DOHH2 (cell line): ENCODE measurements around the gene OGFOD2.

ENCODE experiments used
- H3F3A ChIP-seq: fragments of 200-600 bp; sonication (generic), shearing (Covaris generic); 2 replicates; pipeline ENCODE4 v1.6.0; 2016; ENCODE audit warnings: antibody characterized with exemption, mild to moderate bottlenecking; ENCODE audit not compliant: control insufficient read depth, insufficient read depth
- H3K27ac ChIP-seq: fragments of 200-600 bp; sonication (generic); 2 replicates; pipeline ENCODE4 v1.5.1; 2014; ENCODE audit warnings: low read depth, mild to moderate bottlenecking, low read length, moderate library complexity
- H3K27me3 ChIP-seq: fragments of 200-600 bp; sonication (generic); 2 replicates; pipeline ENCODE4 v1.6.1; 2014; ENCODE audit warnings: mild to moderate bottlenecking, low read length, mixed read lengths; ENCODE audit not compliant: control insufficient read depth
- H3K36me3 ChIP-seq: fragments of 200-600 bp; sonication (generic); 2 replicates; pipeline ENCODE4 v1.6.1; 2014; ENCODE audit warnings: mild to moderate bottlenecking, low read length, moderate library complexity, mixed read lengths; ENCODE audit not compliant: control insufficient read depth
- H3K4me1 ChIP-seq: fragments of 200-600 bp; sonication (generic); 2 replicates; pipeline ENCODE4 v1.6.1; 2014; ENCODE audit warnings: mild to moderate bottlenecking, low read length, mixed read lengths; ENCODE audit not compliant: control insufficient read depth
- H3K4me2 ChIP-seq: fragments of 200-600 bp; sonication (generic); 2 replicates; pipeline ENCODE4 v1.6.0; 2014; ENCODE audit warnings: mild to moderate bottlenecking, low read length, moderate library complexity
- H3K4me3 ChIP-seq: fragments of 200-600 bp; sonication (generic); 2 replicates; pipeline ENCODE4 v1.5.1; 2014; ENCODE audit warnings: mild to moderate bottlenecking, low read length, mixed read lengths
- H3K79me2 ChIP-seq: fragments of 200-600 bp; sonication (generic); 2 replicates; pipeline ENCODE4 v1.6.1; 2014; ENCODE audit warnings: mild to moderate bottlenecking, low read length, mixed read lengths; ENCODE audit not compliant: control insufficient read depth
- H3K9me2 ChIP-seq: fragments of 200-600 bp; sonication (generic); replicated peaks from 2 replicates; pipeline ENCODE4 v1.6.1; 2014; ENCODE audit warnings: mild to moderate bottlenecking, low read length, mixed read lengths; ENCODE audit not compliant: control insufficient read depth
- H3K9me3 ChIP-seq: fragments of 200-600 bp; sonication (generic); 2 replicates; pipeline ENCODE4 v1.6.1; 2014; ENCODE audit warnings: antibody characterized with exemption, low read length, mixed read lengths; ENCODE audit not compliant: control insufficient read depth, insufficient read depth
- H4K20me1 ChIP-seq: fragments of 200-600 bp; sonication (generic); 2 replicates; pipeline ENCODE4 v1.6.0; 2014; ENCODE audit warnings: low read depth, mild to moderate bottlenecking, antibody characterized with exemption, low read length, moderate library complexity; ENCODE audit not compliant: control insufficient read depth, insufficient read depth
- CTCF ChIP-seq: fragments of 200-600 bp; sonication (generic); IDR thresholded peaks from one replicate; pipeline ENCODE4 v1.5.1; 2014; ENCODE audit warnings: antibody characterized with exemption, mild to moderate bottlenecking, low read depth, low read length; ENCODE audit not compliant: poor library complexity, severe bottlenecking
- EZH2phosphoT487 ChIP-seq: fragments of 200-600 bp; sonication (generic); IDR thresholded peaks from 2 replicates; pipeline ENCODE4 v1.6.1; 2017; ENCODE audit warnings: borderline replicate concordance, mild to moderate bottlenecking, antibody characterized with exemption, low read length, moderate library complexity, mixed read lengths

The OGFOD2 gene

GRCh38 chr12:123000578-123000977, 25.5 kb downstream of the OGFOD2 start:
- Histone ChIP-seq H3K36me3 (no peaks in the 10 kb centered on the region), H3F3A (no peaks in the 10 kb centered on the region), H3K27me3 (no peaks in the 10 kb centered on the region), H3K27ac (no peak overlapping the region), H3K79me2 (no peaks in the 10 kb centered on the region), H4K20me1 (no peaks in the 10 kb centered on the region), H3K4me2 (no peak overlapping the region), H3K4me1 (no peaks in the 10 kb centered on the region), H3K9me2 (no peaks in the 10 kb centered on the region), H3K4me3 (no peak overlapping the region), H3K9me3 (no peaks in the 10 kb centered on the region)
- TF ChIP-seq EZH2phosphoT487 (no peak), CTCF (no peak)

- no peaks in the 10 kb centered on the region for H4K20me1 ChIP-seq
- H3K4me1 ChIP-seq, result no peaks in the 10 kb centered on the region
- no peaks in the 10 kb centered on the region for H3F3A ChIP-seq
- no peak overlapping the region for H3K27ac ChIP-seq
- no peak for TF ChIP-seq EZH2phosphoT487
- TF ChIP-seq CTCF, result no peak
- H3K9me2 ChIP-seq, result no peaks in the 10 kb centered on the region
- H3K4me2 ChIP-seq, result no peak overlapping the region
- no peak overlapping the region for H3K4me3 ChIP-seq
- H3K9me3 ChIP-seq, result no peaks in the 10 kb centered on the region
- H3K27me3 ChIP-seq, result no peaks in the 10 kb centered on the region
- no peaks in the 10 kb centered on the region for H3K36me3 ChIP-seq
- H3K79me2 ChIP-seq, result no peaks in the 10 kb centered on the region
Observed at GRCh38 chr12:123001464-123001863, 26.4 kb downstream of the OGFOD2 start.

- Histone ChIP-seq H3F3A (no peaks in the 10 kb centered on the region), H3K4me1 (no peaks in the 10 kb centered on the region), H3K9me3 (no peaks in the 10 kb centered on the region), H4K20me1 (no peaks in the 10 kb centered on the region), H3K79me2 (no peaks in the 10 kb centered on the region), H3K27ac (no peak overlapping the region), H3K9me2 (no peaks in the 10 kb centered on the region), H3K4me3 (no peak overlapping the region), H3K27me3 (no peaks in the 10 kb centered on the region), H3K36me3 (no peaks in the 10 kb centered on the region), H3K4me2 (no peak overlapping the region)
- TF ChIP-seq EZH2phosphoT487 (no peak), CTCF (no peak)
Observed at GRCh38 chr12:123003257-123003656, 28.2 kb downstream of the OGFOD2 start.

- Histone ChIP-seq H3K79me2 (no peaks in the 10 kb centered on the region), H3K27me3 (no peaks in the 10 kb centered on the region), H3K27ac (no peak overlapping the region), H3K36me3 (no peaks in the 10 kb centered on the region), H3K4me1 (no peaks in the 10 kb centered on the region), H3K9me3 (no peaks in the 10 kb centered on the region), H3K4me2 (no peak overlapping the region), H3F3A (no peaks in the 10 kb centered on the region), H4K20me1 (no peaks in the 10 kb centered on the region), H3K4me3 (no peak overlapping the region), H3K9me2 (no peaks in the 10 kb centered on the region)
- TF ChIP-seq CTCF (no peak), EZH2phosphoT487 (no peak)
Observed at GRCh38 chr12:123004287-123004686, 29.2 kb downstream of the OGFOD2 start.
